Prostate gland (tissue), 2 donors: ENCODE measurements around the gene TREM1.

Source experiments
- CTCF ChIP-seq, 4 experiments: fragments of 200-600 bp in 2 of 4; fragments of 450-650 bp in 2 of 4; sonication (generic) in 2 of 4; IDR thresholded peaks; 1 replicate in 3 of 4; 2 replicates in 1 of 4; pipeline ENCODE4 v1.5.1; 2016 to 2019; ENCODE audit warnings: antibody characterized with exemption in 4 of 4, mild to moderate bottlenecking in 2 of 4, moderate library complexity in 2 of 4
- POLR2A ChIP-seq: fragments of 450-650 bp; IDR thresholded peaks from one replicate; pipeline ENCODE4 v1.6.1; 2016; ENCODE audit warnings: antibody characterized with exemption, mild to moderate bottlenecking
- POLR2AphosphoS5 ChIP-seq: sonication (generic); formaldehyde crosslinking; IDR thresholded peaks from one replicate; pipeline ENCODE4 v1.6.1; 2017; ENCODE audit warnings: antibody characterized with exemption

GRCh38 chr6:41247882-41248705 lies 38.4 kb downstream of the TREM1 start:
- no peak for TF ChIP-seq POLR2AphosphoS5
- no peak for TF ChIP-seq CTCF (IDR thresholded peaks at IDR 0.05)
- TF ChIP-seq POLR2A: no peak
